Amniotic epithelial cell (primary cell): ENCODE measurements around the gene ST13.
A peak's percentile ranks its signal among the peaks of the same experiment; 100 is the strongest.
"Not testable (repeated sequence)": the region's sequence is repeated elsewhere in the genome, so short reads cannot be mapped to it uniquely, and the experiment has no call there.

ENCODE experiments used
- DNase-seq: peaks from one replicate; pipeline ENCODE4 v3.0.0-alpha.2; 2010; ENCODE audit warnings: low read depth

Gene ST13

GRCh38 chr22:40856513-40857308 lies at the start of gene ST13, which contains the start of gene XPNPEP3:
Gene ST13 (minus strand): TSS chr22:40856639. CDS start chr22:40856540, 99 bp downstream.
Gene XPNPEP3 (plus strand): TSS chr22:40857148. CDS start chr22:40857182, 34 bp downstream.
- peak; percentile 95 for DNase-seq

DNA sequence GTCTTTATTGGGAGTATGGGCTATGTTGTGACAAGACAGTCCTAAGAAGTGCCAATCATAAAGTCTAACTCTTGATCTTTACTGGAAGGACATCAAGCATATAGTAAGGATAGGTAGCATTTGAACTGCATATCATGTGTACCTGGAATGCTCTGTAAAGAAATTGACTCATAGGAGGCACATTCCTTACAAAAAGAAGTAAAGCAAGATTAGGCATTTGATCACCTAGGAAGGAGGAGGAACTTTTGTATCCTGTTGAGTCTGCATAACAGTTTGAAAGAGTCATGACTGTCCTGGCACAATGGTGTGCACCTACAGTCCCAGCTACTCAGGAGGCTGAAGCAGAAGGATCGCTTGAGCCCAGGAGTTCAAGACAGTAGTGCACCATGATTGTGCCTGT lies 47.7 kb upstream of the ST13 start:
- DNase-seq = no peak

DNA sequence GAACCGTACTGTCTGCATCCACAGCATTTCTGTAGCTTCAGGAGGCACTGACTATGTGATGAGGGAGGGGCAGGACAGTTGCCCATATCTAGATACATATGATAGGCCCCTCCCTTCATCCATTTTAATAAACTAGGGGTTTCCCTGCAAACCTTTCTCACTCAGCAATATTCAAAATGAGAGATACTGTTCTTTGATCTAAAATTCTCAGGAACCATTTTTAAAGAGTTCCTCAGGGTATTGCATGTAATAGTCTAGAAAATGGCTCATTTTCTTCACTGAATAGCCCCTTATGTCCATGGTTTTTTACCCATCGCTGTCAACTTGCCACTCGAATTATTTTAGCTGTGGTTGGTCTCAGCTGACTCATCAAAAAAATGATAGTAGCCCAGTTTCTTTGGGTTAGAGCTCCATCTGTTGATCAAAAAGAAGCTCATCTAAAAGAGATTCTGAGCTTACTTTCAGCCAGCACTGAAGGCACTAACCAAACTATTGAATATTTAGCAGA lies 42.5 kb upstream of the ST13 start:
- peak; percentile 65 for DNase-seq

DNA sequence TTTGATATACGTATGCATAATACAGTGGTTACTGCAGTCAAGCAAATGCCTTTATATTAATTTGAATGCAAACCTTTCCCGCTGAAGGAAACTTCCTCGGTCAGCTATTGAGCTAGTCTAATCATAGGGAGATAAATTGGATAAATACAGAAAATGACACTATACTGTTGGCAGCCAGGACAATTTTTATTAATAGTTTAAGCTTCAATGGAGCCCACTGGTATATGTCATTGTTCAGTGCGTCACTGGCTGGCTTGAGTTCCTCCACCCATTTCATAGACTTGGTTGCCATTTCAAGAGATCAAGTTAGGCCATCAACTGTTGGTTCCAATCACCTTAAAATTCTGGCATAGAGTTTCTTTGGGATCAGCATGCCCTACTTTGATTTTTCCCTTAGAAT lies 38.0 kb upstream of the ST13 start:
- DNase-seq = no peak

DNA sequence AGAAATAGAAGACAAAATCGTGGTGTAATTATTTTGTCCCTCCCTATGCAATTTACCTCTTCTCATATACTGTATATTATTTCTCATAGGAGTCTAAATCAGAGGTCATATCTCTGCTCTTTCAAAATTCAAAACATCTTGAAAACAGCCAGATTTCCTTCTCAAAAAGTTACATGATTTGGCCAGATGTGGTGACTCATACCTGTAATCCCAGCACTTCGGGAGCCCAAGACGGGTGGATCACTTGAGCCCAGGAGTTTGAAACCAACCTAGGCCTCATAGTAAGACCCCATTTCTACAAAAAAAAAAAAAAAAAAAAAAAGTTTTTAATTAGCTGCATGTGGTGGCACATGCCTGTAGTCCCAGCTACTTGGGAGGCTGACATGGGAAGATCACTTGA lies 34.4 kb upstream of the ST13 start:
- DNase-seq = peak; percentile 57

GRCh38 chr22:40889116-40889515 lies 32.7 kb upstream of the ST13 start:
- DNase-seq = no peak

DNA sequence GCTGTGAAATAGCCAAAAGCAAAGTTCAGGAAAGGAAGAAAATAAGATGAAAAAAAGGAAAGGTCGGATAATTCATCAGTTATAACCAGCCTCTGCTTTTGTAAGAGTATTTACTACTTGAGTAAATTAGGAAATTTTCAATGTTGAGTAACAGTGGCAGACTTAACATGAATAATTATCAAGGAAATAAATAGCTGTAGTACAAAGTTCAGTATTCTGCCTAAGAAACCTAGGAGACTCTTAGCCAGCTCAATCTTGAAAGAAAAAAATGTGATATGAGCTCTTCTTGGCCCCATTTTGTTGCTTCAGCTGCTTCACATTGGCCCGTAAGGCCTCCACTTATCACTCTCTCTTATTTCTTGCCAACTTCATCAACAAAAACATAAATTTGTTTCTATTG lies 22.5 kb upstream of the ST13 start:
- DNase-seq = peak; percentile 67

DNA sequence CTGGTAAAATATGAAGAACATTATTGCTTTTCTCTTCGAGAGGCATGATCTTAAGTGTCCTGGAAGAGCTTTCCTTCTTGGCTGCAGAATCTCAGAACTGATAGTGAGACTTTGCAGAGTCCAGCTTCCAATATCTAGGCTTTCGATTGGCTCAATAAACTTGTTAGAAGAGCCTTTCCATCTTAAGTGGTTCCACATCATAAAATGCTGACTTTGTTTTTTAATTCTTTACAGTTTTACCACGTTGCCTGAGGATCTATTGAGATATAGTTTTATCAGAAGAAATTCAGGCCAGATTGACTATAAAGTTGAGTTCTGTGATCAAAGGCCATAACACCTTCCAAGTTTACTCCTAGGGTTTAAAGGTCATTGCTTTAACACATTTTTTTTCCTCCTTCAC lies 21.0 kb upstream of the ST13 start:
- no peak for DNase-seq

DNA sequence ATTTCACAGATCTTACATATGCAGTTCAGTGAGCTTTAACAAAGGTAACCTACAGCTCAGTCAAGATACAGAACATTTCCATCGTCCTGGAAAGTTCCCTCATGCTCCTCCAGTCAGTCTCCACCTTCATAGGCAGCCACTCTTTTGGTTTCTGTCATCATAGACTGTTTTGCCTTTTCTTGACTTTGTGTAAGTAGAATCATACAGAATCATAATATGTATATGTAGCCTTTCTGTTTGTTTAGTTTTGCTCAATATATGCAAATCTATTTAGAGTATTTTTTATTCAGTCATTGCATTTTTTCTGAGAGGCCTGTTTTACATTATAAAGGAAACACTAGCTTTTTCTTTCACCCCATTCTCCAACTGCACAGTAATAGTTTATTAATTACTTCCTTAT lies 20.5 kb upstream of the ST13 start:
- no peak for DNase-seq

GRCh38 chr22:40875111-40875510 lies 18.7 kb upstream of the ST13 start:
- DNase-seq = no peak

DNA sequence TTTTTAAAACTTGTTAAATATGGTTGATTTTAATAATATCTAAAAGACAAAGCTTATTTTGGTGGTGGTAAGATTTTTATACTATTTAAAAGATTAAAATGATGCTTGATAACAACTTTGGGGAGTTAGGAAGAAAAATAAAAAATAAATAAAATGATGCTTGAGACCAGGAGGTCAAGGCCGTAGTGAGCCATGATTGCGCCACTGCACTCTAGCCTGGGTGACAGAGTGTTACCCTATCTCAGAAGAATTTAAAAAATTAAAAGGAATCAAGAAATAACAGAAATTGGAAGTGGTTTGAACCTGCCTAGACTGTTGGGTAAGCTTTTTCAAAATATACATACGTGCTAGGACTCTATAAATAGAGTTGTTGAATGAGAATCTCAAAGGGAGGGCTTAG lies 17.6 kb upstream of the ST13 start:
- DNase-seq = no peak

DNA sequence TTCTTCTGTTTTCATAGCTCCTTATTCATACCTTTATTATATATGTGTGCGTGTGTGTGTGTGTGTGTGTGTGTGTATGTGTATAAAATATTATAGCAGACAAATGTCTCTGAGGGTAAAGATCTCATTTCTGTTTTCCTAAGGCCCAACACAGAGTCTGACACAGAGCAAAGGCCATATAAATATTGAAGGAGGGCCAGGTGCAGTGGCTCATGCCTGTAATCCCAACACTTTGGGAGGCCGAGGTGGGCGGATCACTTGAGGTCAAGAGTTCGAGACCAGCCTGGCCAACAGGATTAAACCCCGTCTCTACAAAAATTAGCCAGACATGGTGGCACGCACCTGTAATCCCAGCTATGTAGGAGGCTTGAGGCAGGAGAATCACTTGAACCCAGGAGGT lies 11.9 kb upstream of the ST13 start:
- not testable (repeated sequence) for DNase-seq

DNA sequence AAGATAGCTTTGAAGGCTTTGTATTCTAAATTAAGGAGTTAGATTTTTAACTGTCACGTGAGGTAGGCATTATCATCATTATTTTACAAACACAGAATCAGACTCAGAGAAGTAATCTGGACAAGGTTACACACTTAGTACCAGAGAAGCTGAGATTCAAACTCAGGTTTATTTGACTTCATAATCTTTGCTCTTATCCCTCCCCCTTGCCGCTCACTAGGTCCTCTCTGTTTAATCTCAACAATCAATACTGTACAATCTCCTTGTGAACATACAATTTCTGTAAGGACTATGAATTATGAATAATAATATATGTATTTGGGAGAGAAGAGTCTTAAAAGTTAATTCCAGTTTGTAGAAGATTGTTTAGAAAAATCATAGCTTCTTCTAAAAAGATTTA lies 10.7 kb upstream of the ST13 start:
- DNase-seq = no peak

DNA sequence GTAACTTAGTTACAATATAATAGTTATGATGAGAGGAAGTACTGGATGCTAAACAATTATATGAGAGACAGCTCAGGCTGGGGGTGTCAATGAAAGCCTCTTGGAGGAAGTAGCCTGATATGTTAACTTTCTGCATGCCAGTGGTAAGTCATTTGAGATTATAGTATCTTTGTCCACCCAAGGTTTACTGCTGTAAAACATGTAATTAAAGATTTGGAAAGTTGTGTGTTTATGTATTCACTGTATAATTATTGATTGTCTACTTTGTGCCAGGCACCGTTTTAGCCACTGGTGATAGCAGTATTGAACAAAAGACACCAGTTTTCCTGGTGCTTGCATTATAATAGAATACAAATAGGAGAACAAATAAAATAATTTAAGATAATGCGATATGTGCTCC lies 6.1 kb upstream of the ST13 start:
- DNase-seq = no peak

DNA sequence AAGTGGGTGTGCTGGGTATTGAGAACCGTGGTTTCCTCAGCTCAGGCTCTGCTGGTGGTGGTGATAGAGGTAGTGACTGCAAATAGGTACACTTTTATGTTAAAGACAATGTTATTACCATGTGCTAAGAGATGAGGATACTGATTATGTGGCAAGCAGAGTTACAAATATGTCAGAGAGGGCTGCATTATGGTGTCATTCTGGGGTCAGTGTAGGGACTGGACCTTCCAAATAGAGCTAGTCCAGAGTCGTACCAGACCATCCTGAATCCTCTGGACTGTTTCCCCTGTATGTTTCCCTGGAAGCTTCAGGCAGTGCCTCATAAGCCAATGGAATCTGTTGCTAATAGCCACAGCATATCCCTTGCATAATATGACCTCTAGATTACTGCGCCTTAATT lies 5.6 kb upstream of the ST13 start, which contains the start of gene DNAJB7:
Gene DNAJB7, minus strand, starts transcription at position 101 of the 400 bp plus-strand sequence. CDS start 119 bp downstream, outside the sequence.
- no peak for DNase-seq

- peak; percentile 35 for DNase-seq
These were observed 943 bp upstream of the ST13 start for GRCh38 chr22:40857309-40857855.

GRCh38 chr22:40855979-40856512 lies 393 bp downstream of the ST13 start:
- peak; percentile 48 for DNase-seq

DNA sequence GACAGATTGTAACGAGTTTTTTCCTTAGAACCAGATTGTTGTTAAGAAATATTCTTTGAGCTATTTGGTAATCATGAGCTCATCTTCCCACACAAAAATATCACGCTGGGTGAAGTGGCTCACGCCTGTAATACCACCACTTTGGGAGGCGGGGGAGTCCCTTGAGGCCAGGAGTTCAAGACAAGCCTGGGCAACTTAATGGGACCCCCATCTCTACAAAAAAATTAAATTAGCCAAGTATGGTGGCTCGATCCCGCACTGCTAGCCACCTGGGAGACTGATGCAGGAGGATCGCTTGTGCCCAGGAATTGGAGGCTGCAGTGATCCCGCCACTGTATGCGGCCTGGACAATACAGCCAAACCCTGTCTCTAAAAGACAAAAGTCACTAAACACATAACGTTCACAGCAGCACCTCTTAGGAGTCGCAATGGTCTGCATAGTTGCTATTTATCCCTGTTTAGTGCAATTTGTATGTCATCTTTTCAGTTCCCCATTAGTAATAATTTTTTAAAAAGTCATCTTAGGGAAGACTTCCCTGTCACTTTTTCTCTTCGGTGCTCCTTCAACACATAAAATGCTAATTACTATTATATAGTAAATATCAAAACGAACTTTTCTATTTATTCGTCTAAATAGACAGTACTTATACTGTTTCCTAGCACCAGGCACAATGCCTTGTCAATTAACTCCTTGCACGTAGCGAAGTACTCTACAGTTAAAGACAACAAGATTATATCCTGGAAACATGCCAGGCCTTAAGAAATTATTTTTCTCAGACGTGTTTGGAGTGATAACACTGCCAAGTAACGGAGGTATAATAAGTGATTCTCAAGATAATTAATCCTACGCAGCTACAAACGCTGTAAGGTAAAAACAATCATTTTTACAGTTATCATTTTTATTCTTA lies 1.1 kb downstream of the ST13 start:
- peak; percentile 69 for DNase-seq

DNA sequence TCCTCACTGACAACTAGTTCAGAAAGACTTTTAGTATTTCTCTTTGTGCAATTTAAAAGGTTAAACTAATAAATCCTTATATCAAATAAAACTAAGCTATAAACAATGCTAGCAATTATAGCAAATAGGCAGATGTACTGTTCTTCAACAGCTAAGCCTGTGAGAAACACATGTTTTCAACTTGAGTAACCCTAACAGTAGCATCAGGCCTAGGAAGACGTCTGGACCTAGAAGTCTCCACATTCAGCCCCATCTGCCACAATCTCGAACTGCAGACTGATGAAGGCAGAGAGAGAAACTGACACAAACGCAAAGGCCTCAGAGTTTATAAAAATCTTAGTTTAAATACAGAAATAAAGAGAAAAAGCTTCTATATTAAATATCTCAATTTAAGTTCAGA lies 2.5 kb downstream of the ST13 start:
- no peak for DNase-seq

- DNase-seq = no peak
These were observed 3.1 kb downstream of the ST13 start for GRCh38 chr22:40853333-40853732.

- DNase-seq = not testable (repeated sequence)
These were observed 10.6 kb downstream of the ST13 start for GRCh38 chr22:40845816-40846215.

GRCh38 chr22:40844951-40845350 lies 11.5 kb downstream of the ST13 start:
- no peak for DNase-seq
